ENCODE data around the gene TAOK1.
"Not testable (repeated sequence)": the region's sequence is repeated elsewhere in the genome, so short reads cannot be mapped to it uniquely, and the experiment has no call there.

TAOK1 gene

GRCh38 chr17:29555840-29556239, 165.7 kb downstream of the TAOK1 start:
- no peak for DNase-seq

- DNase-seq, result no peak
Observed at GRCh38 chr17:29557085-29557738, 167.0 kb downstream of the TAOK1 start.

DNA sequence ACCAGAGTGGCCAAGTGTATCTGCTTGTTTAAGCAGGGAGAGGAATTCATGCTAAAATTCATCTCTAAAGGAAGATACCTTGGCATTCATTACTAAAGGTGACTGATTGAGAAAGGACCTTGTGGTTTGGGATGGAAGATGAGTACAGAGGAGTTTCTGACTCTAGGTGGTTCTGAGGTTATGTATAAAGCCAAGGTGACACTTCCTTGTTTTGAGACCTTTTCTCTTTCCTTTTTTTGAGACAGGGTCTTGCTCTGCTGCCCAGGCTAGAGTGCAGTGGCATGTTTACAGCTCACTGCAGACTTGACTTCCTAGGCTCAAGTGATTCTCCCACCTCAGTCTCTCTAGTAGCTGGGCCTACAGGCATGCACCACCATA, 167.6 kb downstream of the TAOK1 start:
- no peak for DNase-seq

- DNase-seq, result not testable (repeated sequence)
Observed at GRCh38 chr17:29558139-29558538, 168.0 kb downstream of the TAOK1 start.

GRCh38 chr17:29559640-29560039, 169.5 kb downstream of the TAOK1 start:
- DNase-seq, result no peak

DNA sequence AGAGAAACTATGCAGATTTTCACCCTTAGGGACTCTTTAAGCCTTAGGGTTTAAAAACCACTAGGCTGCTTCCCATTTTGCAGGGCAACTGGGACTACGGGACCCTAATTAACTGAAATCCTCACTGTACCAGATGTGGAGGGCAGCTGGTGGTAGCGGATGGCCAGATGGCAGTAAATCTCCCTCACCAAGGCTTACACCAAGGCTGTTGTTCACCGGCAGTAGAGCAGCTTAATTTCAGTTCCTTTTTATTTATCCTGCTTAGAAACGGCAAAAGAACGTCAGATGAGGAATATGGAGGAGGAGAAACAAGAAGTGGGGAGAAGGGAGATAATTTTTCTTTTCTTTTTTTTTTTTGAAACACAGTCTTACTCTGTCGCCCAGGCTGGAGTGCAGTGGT, 170.2 kb downstream of the TAOK1 start:
- DNase-seq, result no peak

GRCh38 chr17:29561554-29562517, 171.7 kb downstream of the TAOK1 start:
- no peak for DNase-seq

DNA sequence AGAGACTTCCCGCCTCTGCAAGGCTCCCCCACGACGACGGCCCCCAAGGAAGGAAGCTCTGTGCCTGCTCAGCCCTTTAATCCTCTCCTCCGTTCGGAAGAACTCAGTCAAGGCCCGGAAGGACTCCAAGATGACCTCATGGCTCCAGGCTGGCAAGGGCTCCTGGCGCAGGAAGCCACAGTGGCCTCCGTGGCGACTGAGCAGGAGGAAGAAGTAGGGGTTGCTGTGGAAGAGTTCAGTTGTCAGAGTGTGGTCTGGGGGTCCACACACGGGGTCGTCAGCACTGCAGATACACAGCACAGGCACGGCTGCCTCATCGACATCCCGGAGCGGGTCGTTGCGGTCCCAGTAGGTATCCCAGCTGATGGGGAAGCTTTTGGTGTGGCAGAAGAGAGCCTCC, 172.5 kb downstream of the TAOK1 start:
- no peak for DNase-seq

DNA sequence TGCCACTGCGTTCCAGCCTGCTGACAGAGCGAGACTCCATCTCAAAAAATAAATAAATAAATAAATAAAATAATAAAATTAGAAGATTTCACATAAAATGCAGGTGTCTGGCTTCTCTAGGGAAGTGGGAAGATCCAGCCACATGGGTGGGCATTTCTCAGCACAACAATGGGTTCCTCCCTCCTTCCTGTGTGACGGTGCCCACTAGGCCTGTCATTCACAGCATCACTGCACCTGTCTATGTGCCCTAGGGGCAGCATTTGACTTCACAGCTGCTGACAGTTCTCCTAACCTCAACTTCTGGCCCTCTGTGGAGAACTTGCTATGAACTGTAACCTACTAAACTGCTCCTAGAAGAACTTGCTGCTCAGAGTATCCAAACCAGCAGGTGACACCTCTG, 173.7 kb downstream of the TAOK1 start:
- DNase-seq, result no peak

- DNase-seq, result peak; percentile 86
Observed at GRCh38 chr17:29565643-29566472, 175.7 kb downstream of the TAOK1 start.

DNA sequence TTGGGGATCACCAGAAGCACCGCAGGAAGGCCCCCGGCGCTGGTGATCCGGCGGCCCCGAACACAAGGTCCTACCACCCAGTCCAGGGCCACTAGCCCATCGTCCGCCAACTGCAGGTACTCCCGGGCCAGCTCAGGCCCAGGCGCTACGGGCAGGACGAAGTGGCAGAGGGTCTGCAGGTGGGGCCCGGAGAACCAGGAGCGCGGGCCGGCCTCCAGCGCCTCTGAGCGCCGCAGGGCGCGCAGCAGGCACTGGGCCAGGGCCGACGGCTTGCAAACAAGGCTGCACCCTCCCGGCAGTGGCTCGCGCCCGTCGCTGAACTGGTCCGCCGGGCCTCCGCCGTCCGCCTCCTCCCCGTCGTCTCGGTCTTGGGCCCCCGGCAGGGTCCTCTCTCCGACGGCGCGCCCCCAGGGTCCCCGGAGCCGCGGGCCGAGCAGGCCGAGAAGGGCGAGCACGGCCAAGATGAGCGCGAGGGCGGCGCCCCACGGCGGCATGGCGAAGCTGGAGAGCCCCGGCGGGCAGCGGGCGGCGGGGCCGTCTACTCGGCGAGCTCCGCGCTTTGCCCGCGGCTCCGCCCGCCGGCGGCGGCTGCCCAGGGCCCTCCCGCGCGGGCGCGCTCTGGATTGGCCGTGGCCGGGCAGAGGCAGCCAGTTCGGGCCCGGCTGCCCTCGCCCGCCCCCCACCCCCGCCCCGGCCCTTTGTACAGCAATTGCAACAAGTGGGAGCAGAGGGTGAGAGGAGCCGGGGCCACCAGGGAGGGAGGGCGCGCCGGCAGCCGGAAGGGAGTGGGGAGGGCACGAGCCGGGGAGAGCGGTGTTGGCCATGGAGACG, 176.5 kb downstream of the TAOK1 start, which contains the start of gene ABHD15:
ABHD15 (minus strand) TSS at position 565 of the 831 bp plus-strand sequence; CDS start at position 494, 71 bp downstream.
- peak; percentile 87 for DNase-seq

GRCh38 chr17:29567304-29567553, 177.1 kb downstream of the TAOK1 start:
- no peak for DNase-seq

DNA sequence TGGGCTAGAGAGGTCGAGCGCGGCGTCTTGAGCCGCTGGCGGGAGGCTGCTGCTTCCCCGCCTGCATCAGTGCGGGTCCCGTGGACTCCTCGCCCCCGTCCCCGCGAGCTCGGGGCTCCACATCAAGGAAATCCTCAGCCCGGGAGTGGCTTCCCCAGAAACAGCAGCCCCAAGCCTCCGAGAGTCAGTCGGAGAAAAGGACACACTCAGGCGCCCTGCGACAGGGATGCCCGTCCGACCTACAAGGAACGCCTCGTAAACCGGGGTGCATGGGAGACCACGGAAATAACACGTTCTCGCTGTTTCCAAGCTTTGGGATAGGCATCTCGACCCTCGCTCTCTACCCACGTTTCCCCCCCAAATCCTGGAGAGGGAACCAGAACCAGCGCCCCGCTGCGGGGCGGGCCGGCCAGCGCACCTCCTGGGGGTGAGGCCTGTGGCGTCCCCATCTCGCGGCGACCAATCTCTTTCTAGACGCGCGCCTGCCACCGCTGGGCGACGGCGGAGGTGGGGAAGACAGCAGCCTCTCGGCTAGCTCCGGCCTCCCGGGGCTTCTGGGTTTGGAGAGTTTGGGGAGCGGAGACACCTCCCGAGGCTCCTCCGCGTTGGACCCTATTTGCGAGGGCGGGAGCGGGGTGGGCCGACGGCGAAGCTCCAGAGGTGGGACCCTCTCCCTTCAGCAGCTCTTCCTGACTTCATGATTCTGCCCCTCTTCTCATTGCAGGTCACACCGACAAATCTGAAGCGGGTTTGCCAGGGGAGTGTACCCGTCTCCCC, 177.6 kb downstream of the TAOK1 start:
- DNase-seq, result peak; percentile 92

DNA sequence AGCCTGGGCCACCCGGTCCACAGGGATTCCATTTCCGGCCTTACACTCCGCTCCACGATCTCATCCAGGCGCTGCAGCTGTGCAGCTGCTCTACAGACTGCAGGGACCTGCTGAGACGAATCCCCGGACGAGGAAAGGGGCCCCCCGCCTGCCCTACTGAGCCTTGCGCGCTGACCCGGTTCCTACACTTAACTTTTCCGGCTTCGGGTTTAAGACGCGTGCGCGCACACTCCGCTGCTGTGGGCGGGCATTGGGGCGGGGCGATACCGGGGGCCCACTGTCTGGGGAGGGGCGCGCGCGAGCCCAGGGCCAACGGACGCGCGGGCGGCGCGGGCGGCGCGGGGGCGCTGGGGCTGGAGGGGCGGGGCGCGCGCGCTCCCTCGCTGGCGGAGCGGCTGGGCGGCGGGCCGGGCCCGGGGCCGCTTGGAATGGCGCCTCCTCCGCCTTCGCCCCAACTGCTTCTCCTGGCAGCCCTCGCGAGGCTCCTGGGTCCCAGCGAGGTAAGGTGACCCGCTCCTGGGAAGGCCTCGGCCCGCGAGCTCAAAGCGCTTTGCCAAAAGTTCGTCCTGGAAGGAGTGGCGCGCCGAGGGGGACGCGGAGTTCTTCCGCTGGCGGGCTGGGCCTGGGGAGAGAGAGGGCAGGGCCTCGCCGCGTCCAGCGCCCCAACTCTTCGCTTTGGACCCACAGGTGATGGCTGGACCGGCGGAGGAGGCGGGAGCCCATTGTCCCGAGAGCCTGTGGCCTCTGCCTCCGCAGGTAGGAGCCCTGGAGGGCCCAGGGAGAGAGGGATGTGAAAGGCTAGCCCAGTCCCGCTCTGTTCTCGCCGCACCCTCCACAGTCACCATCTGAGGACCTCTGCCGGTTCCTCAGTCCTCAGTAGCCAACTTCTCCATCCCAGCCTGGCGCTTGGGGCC, 178.4 kb downstream of the TAOK1 start, which contains the start of gene TP53I13:
TP53I13 (plus strand) TSS at position 371 of the 914 bp plus-strand sequence; CDS start at position 429, 58 bp downstream.
- peak; percentile 96 for DNase-seq

- DNase-seq, result peak; percentile 64
Observed at GRCh38 chr17:29569245-29569950, 179.2 kb downstream of the TAOK1 start.

GRCh38 chr17:29570521-29570920, 180.4 kb downstream of the TAOK1 start:
- DNase-seq, result no peak

DNA sequence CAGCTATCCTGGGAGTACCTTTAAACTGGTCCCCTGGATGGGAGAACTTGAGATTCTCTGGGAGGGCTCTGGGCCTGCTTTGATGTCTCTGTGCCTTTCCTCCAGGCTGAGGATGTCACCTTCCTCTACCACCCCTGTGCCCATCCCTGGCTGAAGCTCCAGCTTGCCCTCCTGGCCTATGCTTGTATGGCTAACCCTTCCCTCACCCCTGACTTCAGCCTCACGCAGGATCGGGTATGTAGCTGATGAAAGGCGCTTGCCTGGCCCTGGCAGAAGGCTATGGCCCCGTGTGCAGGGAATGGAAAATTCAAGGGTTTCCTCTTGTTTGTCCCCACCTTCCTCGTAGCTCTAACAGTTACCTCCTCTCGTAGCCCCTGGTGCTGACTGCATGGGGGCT, 181.3 kb downstream of the TAOK1 start:
- no peak for DNase-seq

DNA sequence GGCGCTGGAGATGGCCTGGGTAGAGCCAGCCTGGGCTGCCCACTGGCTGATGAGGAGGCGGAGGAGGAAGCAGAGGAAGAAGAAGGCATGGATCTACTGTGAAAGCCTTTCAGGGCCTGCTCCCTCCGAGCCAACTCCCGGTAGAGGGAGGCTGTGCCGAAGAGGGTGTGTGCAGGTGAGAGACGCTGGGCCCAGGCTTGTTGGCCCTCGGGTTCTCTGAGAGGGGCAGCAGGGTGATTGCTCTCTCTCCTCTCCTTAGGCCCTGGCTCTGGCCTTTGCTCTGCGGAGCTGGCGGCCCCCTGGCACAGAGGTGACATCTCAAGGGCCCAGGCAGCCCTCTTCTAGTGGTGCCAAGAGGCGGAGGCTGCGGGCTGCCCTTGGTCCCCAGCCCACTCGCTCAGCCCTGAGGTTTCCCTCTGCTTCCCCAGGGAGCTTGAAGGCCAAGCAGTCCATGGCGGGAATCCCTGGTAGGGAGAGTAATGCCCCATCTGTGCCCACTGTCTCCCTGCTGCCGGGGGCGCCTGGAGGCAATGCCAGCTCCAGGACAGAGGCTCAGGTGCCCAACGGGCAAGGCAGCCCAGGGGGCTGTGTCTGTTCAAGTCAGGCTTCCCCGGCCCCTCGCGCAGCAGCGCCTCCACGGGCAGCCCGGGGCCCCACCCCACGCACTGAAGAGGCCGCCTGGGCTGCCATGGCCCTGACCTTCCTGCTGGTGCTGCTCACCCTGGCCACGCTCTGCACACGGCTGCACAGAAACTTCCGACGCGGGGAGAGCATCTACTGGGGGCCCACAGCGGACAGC, 181.9 kb downstream of the TAOK1 start:
- DNase-seq, result no peak

Data from activated effector memory CD4-positive, alpha-beta T cell treated with anti-CD3 and anti-CD28 coated beads, Interleukin-2, amount 50 U/mL, for 16 hours (primary cell).